ENCODE results near the gene ASB18.

DNA sequence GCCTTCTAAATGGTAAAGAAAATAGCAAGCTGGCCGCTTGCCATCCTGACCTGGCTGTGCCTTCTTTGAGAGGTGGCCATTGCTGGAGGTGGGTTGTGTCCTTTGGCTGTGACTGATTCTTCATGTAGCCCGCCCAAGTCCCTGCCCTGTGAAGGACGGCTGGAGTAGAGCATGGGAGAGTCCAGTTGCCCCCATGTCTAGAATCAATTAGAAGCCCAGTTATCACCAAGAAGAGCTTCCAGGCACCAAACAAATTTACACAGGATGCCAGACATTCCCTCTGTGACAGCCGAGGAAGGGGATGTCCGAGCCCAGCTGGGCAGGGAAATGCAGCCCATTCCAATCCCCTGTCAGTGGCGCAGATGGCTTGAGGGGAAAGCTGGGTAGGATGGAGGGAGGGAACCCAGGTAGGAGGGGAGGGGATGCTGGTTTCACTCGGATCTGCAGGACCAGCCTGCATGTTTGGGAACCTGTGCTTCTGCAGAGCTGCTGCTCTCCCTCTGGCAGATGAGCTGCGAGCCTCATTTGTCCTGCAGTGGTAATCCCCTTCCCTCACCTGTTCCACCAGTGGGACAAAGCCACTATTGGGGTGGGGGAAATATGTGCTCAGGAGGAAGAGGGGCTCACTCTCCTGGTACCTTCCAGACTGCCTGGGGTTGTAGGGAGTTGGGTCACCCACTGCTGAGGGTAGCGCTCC, 25.7 kb upstream of the ASB18 start:
- TF ChIP-seq CTCF (IDR thresholded peaks at IDR 0.05): no peak
- TF ChIP-seq, protein P1, sequence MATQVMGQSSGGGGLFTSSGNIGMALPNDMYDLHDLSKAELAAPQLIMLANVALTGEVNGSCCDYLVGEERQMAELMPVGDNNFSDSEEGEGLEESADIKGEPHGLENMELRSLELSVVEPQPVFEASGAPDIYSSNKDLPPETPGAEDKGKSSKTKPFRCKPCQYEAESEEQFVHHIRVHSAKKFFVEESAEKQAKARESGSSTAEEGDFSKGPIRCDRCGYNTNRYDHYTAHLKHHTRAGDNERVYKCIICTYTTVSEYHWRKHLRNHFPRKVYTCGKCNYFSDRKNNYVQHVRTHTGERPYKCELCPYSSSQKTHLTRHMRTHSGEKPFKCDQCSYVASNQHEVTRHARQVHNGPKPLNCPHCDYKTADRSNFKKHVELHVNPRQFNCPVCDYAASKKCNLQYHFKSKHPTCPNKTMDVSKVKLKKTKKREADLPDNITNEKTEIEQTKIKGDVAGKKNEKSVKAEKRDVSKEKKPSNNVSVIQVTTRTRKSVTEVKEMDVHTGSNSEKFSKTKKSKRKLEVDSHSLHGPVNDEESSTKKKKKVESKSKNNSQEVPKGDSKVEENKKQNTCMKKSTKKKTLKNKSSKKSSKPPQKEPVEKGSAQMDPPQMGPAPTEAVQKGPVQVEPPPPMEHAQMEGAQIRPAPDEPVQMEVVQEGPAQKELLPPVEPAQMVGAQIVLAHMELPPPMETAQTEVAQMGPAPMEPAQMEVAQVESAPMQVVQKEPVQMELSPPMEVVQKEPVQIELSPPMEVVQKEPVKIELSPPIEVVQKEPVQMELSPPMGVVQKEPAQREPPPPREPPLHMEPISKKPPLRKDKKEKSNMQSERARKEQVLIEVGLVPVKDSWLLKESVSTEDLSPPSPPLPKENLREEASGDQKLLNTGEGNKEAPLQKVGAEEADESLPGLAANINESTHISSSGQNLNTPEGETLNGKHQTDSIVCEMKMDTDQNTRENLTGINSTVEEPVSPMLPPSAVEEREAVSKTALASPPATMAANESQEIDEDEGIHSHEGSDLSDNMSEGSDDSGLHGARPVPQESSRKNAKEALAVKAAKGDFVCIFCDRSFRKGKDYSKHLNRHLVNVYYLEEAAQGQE (IDR thresholded peaks at IDR 0.05; ENCODE audit: insufficient read depth in 1 of 2, low read depth in 2 of 2, low read length in 1 of 2): no peak

Measured in Panc1 (cell line).